HEK293 (cell line): ENCODE results near the gene FAM227B.

Experiments
- CTCF ChIP-seq: fragments of 450-650 bp; formaldehyde crosslinking; IDR thresholded peaks from 2 replicates; pipeline ENCODE4 v1.5.1; 2016; ENCODE audit warnings: missing biosample characterization, missing genetic modification characterization
- IKZF3 ChIP-seq: fragments of 450-650 bp; IDR thresholded peaks from 2 replicates; pipeline ENCODE4 v1.5.0; 2018; ENCODE audit warnings: missing biosample characterization, mild to moderate bottlenecking, missing genetic modification characterization, moderate library complexity
- YY1 ChIP-seq: fragments of 450-650 bp; formaldehyde crosslinking; IDR thresholded peaks from 2 replicates; pipeline ENCODE4 v1.5.1; 2018; ENCODE audit warnings: missing biosample characterization, missing genetic modification characterization
- ZNF24 ChIP-seq: fragments of 450-650 bp; formaldehyde crosslinking; IDR thresholded peaks from 2 replicates; pipeline ENCODE4 v1.5.1; 2016; ENCODE audit warnings: missing biosample characterization, missing genetic modification characterization
- ZNF549 ChIP-seq: fragments of 450-650 bp; IDR thresholded peaks from 2 replicates; pipeline ENCODE4 v1.5.1; 2018; ENCODE audit warnings: missing biosample characterization, missing genetic modification characterization, mild to moderate bottlenecking, inconsistent platforms, moderate library complexity
- ZSCAN23 ChIP-seq: fragments of 450-650 bp; formaldehyde crosslinking; IDR thresholded peaks from 2 replicates; pipeline ENCODE4 v1.5.1; 2016; ENCODE audit warnings: missing biosample characterization, missing genetic modification characterization

- TF ChIP-seq ZNF24 (tag by site-specific recombination) (no peak), YY1 (tag by site-specific recombination) (no peak), CTCF (no peak), IKZF3 (tag by site-specific recombination) (no peak), ZSCAN23 (tag by site-specific recombination) (no peak), ZNF549 (tag by site-specific recombination) (no peak)
These were observed 233.1 kb downstream of the FAM227B start for GRCh38 chr15:49387471-49387870.
